DOHH2 (cell line): Measurements from ENCODE around the gene TBCD.
"Not testable (repeated sequence)": the region's sequence is repeated elsewhere in the genome, so short reads cannot be mapped to it uniquely, and the experiment has no call there.

Experiments
- H3F3A ChIP-seq: fragments of 200-600 bp; sonication (generic), shearing (Covaris generic); 2 replicates; pipeline ENCODE4 v1.6.0; 2016; ENCODE audit warnings: antibody characterized with exemption, mild to moderate bottlenecking; ENCODE audit not compliant: control insufficient read depth, insufficient read depth
- H3K27ac ChIP-seq: fragments of 200-600 bp; sonication (generic); 2 replicates; pipeline ENCODE4 v1.5.1; 2014; ENCODE audit warnings: low read depth, mild to moderate bottlenecking, low read length, moderate library complexity
- H3K27me3 ChIP-seq: fragments of 200-600 bp; sonication (generic); 2 replicates; pipeline ENCODE4 v1.6.1; 2014; ENCODE audit warnings: mild to moderate bottlenecking, low read length, mixed read lengths; ENCODE audit not compliant: control insufficient read depth
- H3K36me3 ChIP-seq: fragments of 200-600 bp; sonication (generic); 2 replicates; pipeline ENCODE4 v1.6.1; 2014; ENCODE audit warnings: mild to moderate bottlenecking, low read length, moderate library complexity, mixed read lengths; ENCODE audit not compliant: control insufficient read depth
- H3K4me1 ChIP-seq: fragments of 200-600 bp; sonication (generic); 2 replicates; pipeline ENCODE4 v1.6.1; 2014; ENCODE audit warnings: mild to moderate bottlenecking, low read length, mixed read lengths; ENCODE audit not compliant: control insufficient read depth
- H3K4me2 ChIP-seq: fragments of 200-600 bp; sonication (generic); 2 replicates; pipeline ENCODE4 v1.6.0; 2014; ENCODE audit warnings: mild to moderate bottlenecking, low read length, moderate library complexity
- H3K4me3 ChIP-seq: fragments of 200-600 bp; sonication (generic); 2 replicates; pipeline ENCODE4 v1.5.1; 2014; ENCODE audit warnings: mild to moderate bottlenecking, low read length, mixed read lengths
- H3K79me2 ChIP-seq: fragments of 200-600 bp; sonication (generic); 2 replicates; pipeline ENCODE4 v1.6.1; 2014; ENCODE audit warnings: mild to moderate bottlenecking, low read length, mixed read lengths; ENCODE audit not compliant: control insufficient read depth
- H3K9me2 ChIP-seq: fragments of 200-600 bp; sonication (generic); replicated peaks from 2 replicates; pipeline ENCODE4 v1.6.1; 2014; ENCODE audit warnings: mild to moderate bottlenecking, low read length, mixed read lengths; ENCODE audit not compliant: control insufficient read depth
- H3K9me3 ChIP-seq: fragments of 200-600 bp; sonication (generic); 2 replicates; pipeline ENCODE4 v1.6.1; 2014; ENCODE audit warnings: antibody characterized with exemption, low read length, mixed read lengths; ENCODE audit not compliant: control insufficient read depth, insufficient read depth
- H4K20me1 ChIP-seq: fragments of 200-600 bp; sonication (generic); 2 replicates; pipeline ENCODE4 v1.6.0; 2014; ENCODE audit warnings: low read depth, mild to moderate bottlenecking, antibody characterized with exemption, low read length, moderate library complexity; ENCODE audit not compliant: control insufficient read depth, insufficient read depth
- EZH2phosphoT487 ChIP-seq: fragments of 200-600 bp; sonication (generic); IDR thresholded peaks from 2 replicates; pipeline ENCODE4 v1.6.1; 2017; ENCODE audit warnings: borderline replicate concordance, mild to moderate bottlenecking, antibody characterized with exemption, low read length, moderate library complexity, mixed read lengths
- TF ChIP-seq, protein P1 (sequence below): fragments of 200-600 bp; sonication (generic); IDR thresholded peaks from one replicate; pipeline ENCODE4 v1.5.1; 2014; ENCODE audit warnings: antibody characterized with exemption, mild to moderate bottlenecking, low read depth, low read length; ENCODE audit not compliant: poor library complexity, severe bottlenecking

TBCD gene

GRCh38 chr17:82767041-82767754 is 15.3 kb downstream of the TBCD start:
- TF ChIP-seq EZH2phosphoT487: no peak
- TF ChIP-seq, protein P1, sequence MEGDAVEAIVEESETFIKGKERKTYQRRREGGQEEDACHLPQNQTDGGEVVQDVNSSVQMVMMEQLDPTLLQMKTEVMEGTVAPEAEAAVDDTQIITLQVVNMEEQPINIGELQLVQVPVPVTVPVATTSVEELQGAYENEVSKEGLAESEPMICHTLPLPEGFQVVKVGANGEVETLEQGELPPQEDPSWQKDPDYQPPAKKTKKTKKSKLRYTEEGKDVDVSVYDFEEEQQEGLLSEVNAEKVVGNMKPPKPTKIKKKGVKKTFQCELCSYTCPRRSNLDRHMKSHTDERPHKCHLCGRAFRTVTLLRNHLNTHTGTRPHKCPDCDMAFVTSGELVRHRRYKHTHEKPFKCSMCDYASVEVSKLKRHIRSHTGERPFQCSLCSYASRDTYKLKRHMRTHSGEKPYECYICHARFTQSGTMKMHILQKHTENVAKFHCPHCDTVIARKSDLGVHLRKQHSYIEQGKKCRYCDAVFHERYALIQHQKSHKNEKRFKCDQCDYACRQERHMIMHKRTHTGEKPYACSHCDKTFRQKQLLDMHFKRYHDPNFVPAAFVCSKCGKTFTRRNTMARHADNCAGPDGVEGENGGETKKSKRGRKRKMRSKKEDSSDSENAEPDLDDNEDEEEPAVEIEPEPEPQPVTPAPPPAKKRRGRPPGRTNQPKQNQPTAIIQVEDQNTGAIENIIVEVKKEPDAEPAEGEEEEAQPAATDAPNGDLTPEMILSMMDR: peak; percentile 65
- no peaks in the 10 kb centered on the region for H3K27me3 ChIP-seq
- H3K4me3 ChIP-seq: no peak overlapping the region
- peaks cover 66% of the 10 kb centered on the region for H3K36me3 ChIP-seq
- no peaks in the 10 kb centered on the region for H3K9me2 ChIP-seq
- peaks cover 6% of the 10 kb centered on the region for H3K79me2 ChIP-seq
- H4K20me1 ChIP-seq: no peaks in the 10 kb centered on the region; the same call in 1 of the 2 replicates
- no peak overlapping the region for H3K27ac ChIP-seq
- peaks cover 3% of the 10 kb centered on the region; the same call in 1 of the 2 replicates for H3F3A ChIP-seq
- H3K4me2 ChIP-seq: no peak overlapping the region
- no peaks in the 10 kb centered on the region for H3K9me3 ChIP-seq
- H3K4me1 ChIP-seq: peaks cover 3% of the 10 kb centered on the region; the same call in 1 of the 2 replicates

DNA sequence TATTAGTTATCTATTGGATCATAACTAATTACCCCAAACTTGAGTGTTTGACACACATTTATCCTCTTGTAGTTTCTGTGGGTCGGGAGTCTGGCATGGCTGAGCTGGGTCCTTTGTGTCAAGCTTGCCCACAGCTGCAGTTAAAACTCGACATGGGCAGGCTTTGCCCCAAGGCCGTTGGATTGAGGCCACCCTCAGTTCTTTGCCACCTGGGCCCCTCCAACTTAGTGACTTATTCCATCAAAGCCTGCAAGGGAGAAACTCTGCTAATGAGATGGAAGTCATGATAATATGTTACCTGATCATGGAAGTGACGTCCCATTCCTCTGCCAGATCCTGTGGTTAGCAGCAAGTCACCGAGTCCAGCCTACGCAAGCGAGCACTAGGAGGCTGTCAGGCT is 17.2 kb downstream of the TBCD start:
- Histone ChIP-seq H3K4me1 (no peaks in the 10 kb centered on the region), H3K27ac (no peak overlapping the region), H3K4me2 (no peak overlapping the region), H3K4me3 (no peak overlapping the region), H4K20me1 (no peaks in the 10 kb centered on the region; the same call in 1 of the 2 replicates), H3K9me2 (no peaks in the 10 kb centered on the region), H3K27me3 (no peaks in the 10 kb centered on the region), H3F3A (peaks cover 3% of the 10 kb centered on the region; the same call in 1 of the 2 replicates), H3K36me3 (peaks cover 62% of the 10 kb centered on the region), H3K79me2 (no peaks in the 10 kb centered on the region), H3K9me3 (no peaks in the 10 kb centered on the region)
- no peak for TF ChIP-seq EZH2phosphoT487
- TF ChIP-seq, protein P1: no peak

DNA sequence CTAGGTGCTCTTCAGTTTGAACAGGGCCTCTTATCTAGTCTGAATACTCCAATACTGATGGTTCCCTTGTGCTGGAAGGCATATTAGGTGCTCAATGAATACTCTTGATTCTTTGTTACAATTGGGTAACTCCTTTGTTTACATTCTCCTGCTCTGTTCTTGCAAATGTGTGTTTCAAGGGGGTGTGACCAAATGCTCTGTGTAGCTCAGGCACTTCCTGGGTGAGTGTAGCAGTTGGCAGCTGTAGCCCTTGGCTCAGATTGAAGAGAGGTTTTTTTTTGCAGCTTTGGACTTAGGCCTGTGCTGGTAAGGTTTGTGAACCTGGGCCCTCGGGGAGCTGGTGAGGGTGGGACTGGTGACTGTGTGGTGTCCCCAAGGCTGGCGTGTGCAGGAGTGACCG is 20.2 kb downstream of the TBCD start:
- H3K9me2 ChIP-seq: no peaks in the 10 kb centered on the region
- peaks cover 15% of the 10 kb centered on the region for H3K4me1 ChIP-seq
- peaks cover 3% of the 10 kb centered on the region; the same call in 1 of the 2 replicates for H3F3A ChIP-seq
- H3K36me3 ChIP-seq: peaks cover 62% of the 10 kb centered on the region
- no peak overlapping the region for H3K4me3 ChIP-seq
- no peaks in the 10 kb centered on the region for H4K20me1 ChIP-seq
- no peaks in the 10 kb centered on the region for H3K79me2 ChIP-seq
- TF ChIP-seq, protein P1: no peak
- TF ChIP-seq EZH2phosphoT487: no peak
- no peaks in the 10 kb centered on the region for H3K27me3 ChIP-seq
- H3K27ac ChIP-seq: no peak overlapping the region
- H3K9me3 ChIP-seq: no peaks in the 10 kb centered on the region
- no peak overlapping the region for H3K4me2 ChIP-seq

GRCh38 chr17:82774456-82774855 is 22.6 kb downstream of the TBCD start:
- not testable (repeated sequence) for H3K9me2 ChIP-seq, H3K4me2 ChIP-seq, H4K20me1 ChIP-seq, H3K4me3 ChIP-seq, H3K27ac ChIP-seq, H3K27me3 ChIP-seq, H3K79me2 ChIP-seq, H3K9me3 ChIP-seq, H3F3A ChIP-seq
- peaks cover 39% of the 10 kb centered on the region for H3K36me3 ChIP-seq
- peaks cover 15% of the 10 kb centered on the region for H3K4me1 ChIP-seq
